Measurements from ENCODE around the gene FRS2.

DNA sequence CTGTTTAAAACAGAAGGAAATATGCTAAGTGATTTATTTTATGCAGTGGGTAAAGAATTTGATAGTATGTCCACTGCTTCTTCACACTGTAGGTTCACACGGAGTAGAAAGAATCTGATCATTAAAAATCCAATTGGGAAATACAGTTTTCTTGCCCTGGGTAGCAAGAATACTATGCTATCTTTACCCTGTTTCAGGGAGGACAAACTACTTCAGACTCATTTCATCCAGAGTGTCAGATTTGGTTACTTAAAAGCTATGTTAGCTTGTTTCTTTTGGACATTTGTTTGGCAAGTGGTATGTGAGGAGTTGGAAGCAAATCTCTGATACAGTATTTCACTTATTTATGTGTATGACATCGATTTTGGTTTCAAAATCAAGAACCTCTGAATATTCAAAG lies 4.3 kb downstream of the FRS2 start:
- TF ChIP-seq, protein P1, sequence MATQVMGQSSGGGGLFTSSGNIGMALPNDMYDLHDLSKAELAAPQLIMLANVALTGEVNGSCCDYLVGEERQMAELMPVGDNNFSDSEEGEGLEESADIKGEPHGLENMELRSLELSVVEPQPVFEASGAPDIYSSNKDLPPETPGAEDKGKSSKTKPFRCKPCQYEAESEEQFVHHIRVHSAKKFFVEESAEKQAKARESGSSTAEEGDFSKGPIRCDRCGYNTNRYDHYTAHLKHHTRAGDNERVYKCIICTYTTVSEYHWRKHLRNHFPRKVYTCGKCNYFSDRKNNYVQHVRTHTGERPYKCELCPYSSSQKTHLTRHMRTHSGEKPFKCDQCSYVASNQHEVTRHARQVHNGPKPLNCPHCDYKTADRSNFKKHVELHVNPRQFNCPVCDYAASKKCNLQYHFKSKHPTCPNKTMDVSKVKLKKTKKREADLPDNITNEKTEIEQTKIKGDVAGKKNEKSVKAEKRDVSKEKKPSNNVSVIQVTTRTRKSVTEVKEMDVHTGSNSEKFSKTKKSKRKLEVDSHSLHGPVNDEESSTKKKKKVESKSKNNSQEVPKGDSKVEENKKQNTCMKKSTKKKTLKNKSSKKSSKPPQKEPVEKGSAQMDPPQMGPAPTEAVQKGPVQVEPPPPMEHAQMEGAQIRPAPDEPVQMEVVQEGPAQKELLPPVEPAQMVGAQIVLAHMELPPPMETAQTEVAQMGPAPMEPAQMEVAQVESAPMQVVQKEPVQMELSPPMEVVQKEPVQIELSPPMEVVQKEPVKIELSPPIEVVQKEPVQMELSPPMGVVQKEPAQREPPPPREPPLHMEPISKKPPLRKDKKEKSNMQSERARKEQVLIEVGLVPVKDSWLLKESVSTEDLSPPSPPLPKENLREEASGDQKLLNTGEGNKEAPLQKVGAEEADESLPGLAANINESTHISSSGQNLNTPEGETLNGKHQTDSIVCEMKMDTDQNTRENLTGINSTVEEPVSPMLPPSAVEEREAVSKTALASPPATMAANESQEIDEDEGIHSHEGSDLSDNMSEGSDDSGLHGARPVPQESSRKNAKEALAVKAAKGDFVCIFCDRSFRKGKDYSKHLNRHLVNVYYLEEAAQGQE (IDR thresholded peaks at IDR 0.05; ENCODE audit: borderline replicate concordance), result no peak
- TF ChIP-seq POLR2AphosphoS5 (IDR thresholded peaks at IDR 0.05), result no peak
- TF ChIP-seq, protein P2, sequence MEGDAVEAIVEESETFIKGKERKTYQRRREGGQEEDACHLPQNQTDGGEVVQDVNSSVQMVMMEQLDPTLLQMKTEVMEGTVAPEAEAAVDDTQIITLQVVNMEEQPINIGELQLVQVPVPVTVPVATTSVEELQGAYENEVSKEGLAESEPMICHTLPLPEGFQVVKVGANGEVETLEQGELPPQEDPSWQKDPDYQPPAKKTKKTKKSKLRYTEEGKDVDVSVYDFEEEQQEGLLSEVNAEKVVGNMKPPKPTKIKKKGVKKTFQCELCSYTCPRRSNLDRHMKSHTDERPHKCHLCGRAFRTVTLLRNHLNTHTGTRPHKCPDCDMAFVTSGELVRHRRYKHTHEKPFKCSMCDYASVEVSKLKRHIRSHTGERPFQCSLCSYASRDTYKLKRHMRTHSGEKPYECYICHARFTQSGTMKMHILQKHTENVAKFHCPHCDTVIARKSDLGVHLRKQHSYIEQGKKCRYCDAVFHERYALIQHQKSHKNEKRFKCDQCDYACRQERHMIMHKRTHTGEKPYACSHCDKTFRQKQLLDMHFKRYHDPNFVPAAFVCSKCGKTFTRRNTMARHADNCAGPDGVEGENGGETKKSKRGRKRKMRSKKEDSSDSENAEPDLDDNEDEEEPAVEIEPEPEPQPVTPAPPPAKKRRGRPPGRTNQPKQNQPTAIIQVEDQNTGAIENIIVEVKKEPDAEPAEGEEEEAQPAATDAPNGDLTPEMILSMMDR (IDR thresholded peaks at IDR 0.05; ENCODE audit: poor library complexity, severe bottlenecking), result no peak

All from neural cell (in vitro differentiated cells).